OCI-LY7 (cell line): ENCODE data around the gene TENT5A.

Source experiments
- CTCF ChIP-seq: fragments of 200-600 bp; sonication (generic); conservative IDR thresholded peaks from 2 replicates; pipeline ENCODE4 v1.5.1; 2014; ENCODE audit warnings: mild to moderate bottlenecking, antibody characterized with exemption, low read length, moderate library complexity, mixed read lengths
- EZH2phosphoT487 ChIP-seq: fragments of 200-600 bp; sonication (generic); IDR thresholded peaks from 2 replicates; pipeline ENCODE4 v1.6.1; 2018; ENCODE audit warnings: low read depth, borderline replicate concordance, mild to moderate bottlenecking, mixed run types, antibody characterized with exemption, low read length, moderate library complexity, mixed read lengths

GRCh38 chr6:81727876-81728517 lies 24.5 kb downstream of the TENT5A start:
- no peak for TF ChIP-seq CTCF
- no peak for TF ChIP-seq EZH2phosphoT487
